SK-N-SH (cell line): ENCODE data around the gene SLC13A1. TPM values are rescaled to one million over a fixed set of nuclear protein-coding genes. Genes with fewer than 3 reads are reported as not detected.

Experiments
- CTCF ChIA-PET: fragments of 300-600, 350-600 bp; formaldehyde crosslinking; extraction: SDS; loops from one replicate; lab custom pipeline; 2021; lab: Yijun Ruan, JAX
- POLR2A ChIA-PET: fragments of 350-600 bp; sonication (Branson Sonifier 250); formaldehyde crosslinking; extraction: SDS; loops from one replicate; lab custom pipeline; 2020; ENCODE audit warnings: antibody characterized with exemption, inconsistent platforms; lab: Yijun Ruan, JAX
- DNase-seq: peaks from one replicate; pipeline ENCODE4 v3.0.0; 2012
- H2AFZ ChIP-seq: fragments of 200-600 bp; sonication (generic); 2 replicates; pipeline ENCODE4 v1.8.1; 2016; ENCODE audit warnings: antibody characterized with exemption, mild to moderate bottlenecking, low read depth
- H3F3A ChIP-seq: fragments of 200-600 bp; sonication (generic); replicated peaks from 2 replicates; pipeline ENCODE3; 2016; ENCODE audit warnings: antibody characterized with exemption, mild to moderate bottlenecking; ENCODE audit not compliant: insufficient read depth
- H3K27ac ChIP-seq, 2 experiments: fragments of 200-500 bp in 1 of 2; fragments of 200-600 bp in 1 of 2; sonication (Bioruptor generic) in 1 of 2; sonication (generic), shearing (Covaris generic) in 1 of 2; 2 replicates each; pipeline versions ENCODE4 v1.5.1 to v1.6.1; 2014 to 2016; ENCODE audit warnings: low read depth in 2 of 2, inconsistent platforms in 1 of 2, low read length in 1 of 2, mild to moderate bottlenecking in 1 of 2, mixed read lengths in 1 of 2
- H3K27me3 ChIP-seq: fragments of 200-600 bp; sonication (generic), shearing (Covaris generic); 2 replicates; pipeline ENCODE4 v1.6.1; 2016; ENCODE audit warnings: mixed run types; ENCODE audit not compliant: insufficient read depth
- H3K36me3 ChIP-seq, 2 experiments: fragments of 200-500 bp in 1 of 2; fragments of 200-600 bp in 1 of 2; sonication (Bioruptor generic) in 1 of 2; sonication (generic) in 1 of 2; replicated peaks in 1 of 2; 2 replicates each; pipeline versions ENCODE3 to v1.5.1; 2014 to 2016; ENCODE audit warnings: low read length in 1 of 2, mild to moderate bottlenecking in 1 of 2; ENCODE audit not compliant: insufficient read depth in 2 of 2, control insufficient read depth in 1 of 2
- H3K4me1 ChIP-seq, 2 experiments: fragments of 200-500 bp in 1 of 2; fragments of 200-600 bp in 1 of 2; sonication (Bioruptor generic) in 1 of 2; sonication (generic), shearing (Covaris generic) in 1 of 2; 2 replicates each; pipeline versions ENCODE4 v1.5.1 to v1.6.1; 2014 to 2016; ENCODE audit warnings: low read depth in 1 of 2, low read length in 1 of 2, mixed run types in 1 of 2; ENCODE audit not compliant: insufficient read depth in 2 of 2, control insufficient read depth in 1 of 2
- H3K4me2 ChIP-seq: fragments of 200-600 bp; sonication (generic), shearing (Covaris generic); 2 replicates; pipeline ENCODE4 v1.6.1; 2017; ENCODE audit warnings: mixed run types
- H3K4me3 ChIP-seq, 2 experiments: fragments of 200-500 bp in 1 of 2; fragments of 200-600 bp in 1 of 2; sonication (Bioruptor generic) in 1 of 2; sonication (generic), shearing (Covaris generic) in 1 of 2; 2 replicates each; pipeline versions ENCODE4 v1.5.1 to v1.8.1; 2014 to 2016; ENCODE audit warnings: low read depth in 2 of 2, inconsistent platforms in 1 of 2, low read length in 1 of 2, mild to moderate bottlenecking in 1 of 2, mixed read lengths in 1 of 2, moderate library complexity in 1 of 2
- H3K79me2 ChIP-seq: fragments of 200-600 bp; sonication (generic); 2 replicates; pipeline ENCODE4 v1.8.1; 2017; ENCODE audit warnings: mild to moderate bottlenecking; ENCODE audit not compliant: insufficient read depth
- H3K9ac ChIP-seq: fragments of 200-600 bp; sonication (generic); 2 replicates; pipeline ENCODE4 v1.6.1; 2017; ENCODE audit warnings: mixed run types
- H3K9me2 ChIP-seq: fragments of 200-600 bp; sonication (generic); 2 replicates; pipeline ENCODE4 v1.6.1; 2017; ENCODE audit warnings: mixed run types
- H3K9me3 ChIP-seq: fragments of 200-600 bp; sonication (generic); 2 replicates; pipeline ENCODE4 v1.6.1; 2017; ENCODE audit warnings: mixed run types, mild to moderate bottlenecking, moderate library complexity
- H4K20me1 ChIP-seq: fragments of 200-600 bp; sonication (generic); 2 replicates; pipeline ENCODE4 v1.6.1; 2017; ENCODE audit warnings: mild to moderate bottlenecking, mixed run types; ENCODE audit not compliant: insufficient read depth
- CHD2 ChIP-seq: fragments of 150-350 bp; IDR thresholded peaks from 2 replicates; pipeline ENCODE4 v1.6.1; 2018; ENCODE audit warnings: low read length; ENCODE audit not compliant: partially characterized antibody
- GATA2 ChIP-seq: sonication (generic); formaldehyde crosslinking; IDR thresholded peaks from 2 replicates; pipeline ENCODE4 v1.5.0; 2020; ENCODE audit warnings: mild to moderate bottlenecking, missing genetic modification reagents
- MAX ChIP-seq: IDR thresholded peaks from 2 replicates; pipeline ENCODE4 v1.4.0; 2012; ENCODE audit warnings: low read depth
- NFIC ChIP-seq: IDR thresholded peaks from 2 replicates; pipeline ENCODE4 v1.4.0; 2012; ENCODE audit warnings: borderline replicate concordance
- RCOR1 ChIP-seq: fragments of 150-350 bp; IDR thresholded peaks from 2 replicates; pipeline ENCODE4 v1.6.1; 2017; ENCODE audit warnings: antibody characterized with exemption, low read length
- SIN3A ChIP-seq: IDR thresholded peaks from 2 replicates; pipeline ENCODE4 v1.6.1; 2012; ENCODE audit warnings: low read depth, mild to moderate bottlenecking, low read length, moderate library complexity, borderline replicate concordance
- WGBS: methylation state at CpG from one replicate; pipeline ENCODE4 v1.1.6; 2017; ENCODE audit warnings: low lambda C conversion rate; 5-methylcytosine and 5-hydroxymethylcytosine counted together
- polyA plus RNA-seq, 3 experiments: library from polyadenylated mRNA; depleted of rRNA; stranded (reverse); fragments of >200 nt; gene quantifications; 2 replicates each; pipeline ENCODE4 v1.2.3, GENCODE V29; 2012
- TF ChIP-seq, protein P1 (sequence below): IDR thresholded peaks from 2 replicates; pipeline ENCODE4; 2012
- TF ChIP-seq, protein P2 (sequence below): IDR thresholded peaks from 2 replicates; pipeline ENCODE4 v1.6.1; 2012; ENCODE audit warnings: mild to moderate bottlenecking, low read depth, low read length, moderate library complexity

The SLC13A1 gene
- polyA plus RNA-seq, 1 of the 3 experiments (the other 2 are of a cell fraction) = not detected

GRCh38 chr7:123125231-123125630 lies 74.5 kb downstream of the SLC13A1 start:
- no peak overlapping the region for H3K9ac ChIP-seq
- DNase-seq = no peak
- H3K36me3 ChIP-seq = no peaks in the 10 kb centered on the region
- no peak overlapping the region for H3K27ac ChIP-seq
- no peak overlapping the region for H3K4me2 ChIP-seq
- POLR2A ChIA-PET = no interaction called here
- no peaks in the 10 kb centered on the region for H3K9me2 ChIP-seq
- H2AFZ ChIP-seq = no peak overlapping the region
- no peaks in the 10 kb centered on the region for H3K79me2 ChIP-seq
- no peak overlapping the region for H3K4me3 ChIP-seq
- H4K20me1 ChIP-seq = no peaks in the 10 kb centered on the region
- 21% methylated on average over 3 of the region's 3 CpGs for WGBS
- H3F3A ChIP-seq = no peaks in the 10 kb centered on the region
- TF ChIP-seq NFIC (no peak), MAX (no peak), SIN3A (no peak), CHD2 (no peak), RCOR1 (no peak)
- TF ChIP-seq, protein P1, sequence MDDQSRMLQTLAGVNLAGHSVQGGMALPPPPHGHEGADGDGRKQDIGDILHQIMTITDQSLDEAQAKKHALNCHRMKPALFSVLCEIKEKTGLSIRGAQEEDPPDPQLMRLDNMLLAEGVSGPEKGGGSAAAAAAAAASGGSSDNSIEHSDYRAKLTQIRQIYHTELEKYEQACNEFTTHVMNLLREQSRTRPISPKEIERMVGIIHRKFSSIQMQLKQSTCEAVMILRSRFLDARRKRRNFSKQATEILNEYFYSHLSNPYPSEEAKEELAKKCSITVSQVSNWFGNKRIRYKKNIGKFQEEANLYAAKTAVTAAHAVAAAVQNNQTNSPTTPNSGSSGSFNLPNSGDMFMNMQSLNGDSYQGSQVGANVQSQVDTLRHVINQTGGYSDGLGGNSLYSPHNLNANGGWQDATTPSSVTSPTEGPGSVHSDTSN = no peak
- TF ChIP-seq, all 33 proteins: peak for 0
- CTCF ChIA-PET = interaction anchor here (1.4 to 2.2 kb wide), 2 partner anchors 28 to 242 kb away, joined by 3 to 6 read pairs; no protein-coding TSS in a partner anchor
- no peaks in the 10 kb centered on the region for H3K27me3 ChIP-seq
- no peaks in the 10 kb centered on the region for H3K9me3 ChIP-seq
- no peaks in the 10 kb centered on the region for H3K4me1 ChIP-seq

- no peaks in the 10 kb centered on the region for H3K4me1 ChIP-seq
- TF ChIP-seq GATA2 (CRISPR knock-in tag) (no peak), MAX (no peak)
- TF ChIP-seq, protein P2, sequence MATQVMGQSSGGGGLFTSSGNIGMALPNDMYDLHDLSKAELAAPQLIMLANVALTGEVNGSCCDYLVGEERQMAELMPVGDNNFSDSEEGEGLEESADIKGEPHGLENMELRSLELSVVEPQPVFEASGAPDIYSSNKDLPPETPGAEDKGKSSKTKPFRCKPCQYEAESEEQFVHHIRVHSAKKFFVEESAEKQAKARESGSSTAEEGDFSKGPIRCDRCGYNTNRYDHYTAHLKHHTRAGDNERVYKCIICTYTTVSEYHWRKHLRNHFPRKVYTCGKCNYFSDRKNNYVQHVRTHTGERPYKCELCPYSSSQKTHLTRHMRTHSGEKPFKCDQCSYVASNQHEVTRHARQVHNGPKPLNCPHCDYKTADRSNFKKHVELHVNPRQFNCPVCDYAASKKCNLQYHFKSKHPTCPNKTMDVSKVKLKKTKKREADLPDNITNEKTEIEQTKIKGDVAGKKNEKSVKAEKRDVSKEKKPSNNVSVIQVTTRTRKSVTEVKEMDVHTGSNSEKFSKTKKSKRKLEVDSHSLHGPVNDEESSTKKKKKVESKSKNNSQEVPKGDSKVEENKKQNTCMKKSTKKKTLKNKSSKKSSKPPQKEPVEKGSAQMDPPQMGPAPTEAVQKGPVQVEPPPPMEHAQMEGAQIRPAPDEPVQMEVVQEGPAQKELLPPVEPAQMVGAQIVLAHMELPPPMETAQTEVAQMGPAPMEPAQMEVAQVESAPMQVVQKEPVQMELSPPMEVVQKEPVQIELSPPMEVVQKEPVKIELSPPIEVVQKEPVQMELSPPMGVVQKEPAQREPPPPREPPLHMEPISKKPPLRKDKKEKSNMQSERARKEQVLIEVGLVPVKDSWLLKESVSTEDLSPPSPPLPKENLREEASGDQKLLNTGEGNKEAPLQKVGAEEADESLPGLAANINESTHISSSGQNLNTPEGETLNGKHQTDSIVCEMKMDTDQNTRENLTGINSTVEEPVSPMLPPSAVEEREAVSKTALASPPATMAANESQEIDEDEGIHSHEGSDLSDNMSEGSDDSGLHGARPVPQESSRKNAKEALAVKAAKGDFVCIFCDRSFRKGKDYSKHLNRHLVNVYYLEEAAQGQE = no peak
- no peak overlapping the region for H3K4me2 ChIP-seq
- no peaks in the 10 kb centered on the region for H3K9me2 ChIP-seq
- H3F3A ChIP-seq = no peaks in the 10 kb centered on the region
- ChIA-PET POLR2A (no interaction called here), CTCF (interaction anchor here (0.7 to 1.3 kb wide), 2 partner anchors 32 to 311 kb away, joined by 3 read pairs; no protein-coding TSS in a partner anchor)
- no peaks in the 10 kb centered on the region for H4K20me1 ChIP-seq
- H3K9ac ChIP-seq = no peak overlapping the region
- H3K4me3 ChIP-seq = no peak overlapping the region
- DNase-seq = no peak
- no peaks in the 10 kb centered on the region for H3K36me3 ChIP-seq
- no peaks in the 10 kb centered on the region for H3K27me3 ChIP-seq
- H3K79me2 ChIP-seq = no peaks in the 10 kb centered on the region
- H2AFZ ChIP-seq = no peak overlapping the region
- no peaks in the 10 kb centered on the region for H3K9me3 ChIP-seq
- H3K27ac ChIP-seq = no peak overlapping the region
These were observed 76.9 kb downstream of the SLC13A1 start for GRCh38 chr7:123122916-123123315.
